ENCODE data around the gene SPOCK1. TPM values are rescaled to one million over a fixed set of nuclear protein-coding genes. Genes with fewer than 3 reads are reported as not detected.

Gene SPOCK1
- total and polyA plus RNA-seq, 9 of the 15 experiments (the other 6 are each of a cell fraction or from before 2014, with no cell fraction given), result 0.01 to 0.35 (median 0.04) TPM; not detected in 6

DNA sequence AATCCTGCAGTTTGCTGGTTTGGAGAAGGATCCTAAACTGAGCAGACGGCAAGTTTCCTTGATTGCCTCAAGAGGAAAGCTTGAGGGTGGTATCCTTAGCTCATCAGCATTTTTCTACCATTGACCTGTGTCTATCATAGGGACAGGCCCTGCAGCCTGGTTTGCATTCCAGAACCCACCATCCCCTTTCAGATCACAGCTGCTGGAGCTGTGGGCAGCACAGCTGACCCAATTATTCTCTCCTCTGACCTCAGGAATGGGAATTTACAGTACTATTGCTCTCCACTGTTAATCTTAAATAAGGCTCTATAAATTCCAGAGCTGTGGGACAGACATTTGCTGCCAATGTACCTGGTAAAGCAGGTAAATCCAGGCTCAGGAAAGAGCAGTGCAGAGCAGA is 163.0 kb downstream of the SPOCK1 start (continued):
- TF ChIP-seq, protein P1, sequence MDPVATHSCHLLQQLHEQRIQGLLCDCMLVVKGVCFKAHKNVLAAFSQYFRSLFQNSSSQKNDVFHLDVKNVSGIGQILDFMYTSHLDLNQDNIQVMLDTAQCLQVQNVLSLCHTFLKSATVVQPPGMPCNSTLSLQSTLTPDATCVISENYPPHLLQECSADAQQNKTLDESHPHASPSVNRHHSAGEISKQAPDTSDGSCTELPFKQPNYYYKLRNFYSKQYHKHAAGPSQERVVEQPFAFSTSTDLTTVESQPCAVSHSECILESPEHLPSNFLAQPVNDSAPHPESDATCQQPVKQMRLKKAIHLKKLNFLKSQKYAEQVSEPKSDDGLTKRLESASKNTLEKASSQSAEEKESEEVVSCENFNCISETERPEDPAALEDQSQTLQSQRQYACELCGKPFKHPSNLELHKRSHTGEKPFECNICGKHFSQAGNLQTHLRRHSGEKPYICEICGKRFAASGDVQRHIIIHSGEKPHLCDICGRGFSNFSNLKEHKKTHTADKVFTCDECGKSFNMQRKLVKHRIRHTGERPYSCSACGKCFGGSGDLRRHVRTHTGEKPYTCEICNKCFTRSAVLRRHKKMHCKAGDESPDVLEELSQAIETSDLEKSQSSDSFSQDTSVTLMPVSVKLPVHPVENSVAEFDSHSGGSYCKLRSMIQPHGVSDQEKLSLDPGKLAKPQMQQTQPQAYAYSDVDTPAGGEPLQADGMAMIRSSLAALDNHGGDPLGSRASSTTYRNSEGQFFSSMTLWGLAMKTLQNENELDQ (CRISPR knock-in tag; IDR thresholded peaks at IDR 0.05; ENCODE audit: borderline replicate concordance), result no peak
- no peak for TF ChIP-seq BMI1 (IDR thresholded peaks at IDR 0.05; ENCODE audit: low read length)
- no peak for TF ChIP-seq ZNF239 (CRISPR knock-in tag; IDR thresholded peaks at IDR 0.05)
- TF ChIP-seq CHD4 (IDR thresholded peaks at IDR 0.05; ENCODE audit: insufficient read depth, insufficient replicate concordance, low read depth, low read length, poor library complexity, severe bottlenecking), result no peak
- no peak for TF ChIP-seq CBFA2T3 (IDR thresholded peaks at IDR 0.05)
- no peak for TF ChIP-seq CCAR2 (IDR thresholded peaks at IDR 0.05; ENCODE audit: low read depth, low read length)

DNA sequence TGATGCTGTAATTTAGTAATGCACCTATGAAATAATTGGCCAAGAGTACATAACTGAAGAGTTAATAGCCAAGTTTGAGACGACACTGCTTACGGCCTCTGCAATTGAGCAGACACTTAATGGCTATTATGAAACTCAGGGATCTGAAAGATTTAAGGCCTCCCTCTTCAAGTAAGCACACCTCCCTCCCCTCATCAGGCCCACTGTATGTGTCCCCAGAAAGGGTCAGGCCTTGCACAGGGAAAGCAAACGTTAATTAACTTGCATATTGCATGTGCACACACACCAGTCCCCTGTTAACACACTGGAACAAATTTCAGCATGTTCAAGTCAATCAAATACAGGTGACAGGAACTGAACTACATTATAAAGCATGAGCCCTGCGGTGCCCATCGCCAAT is 163.6 kb downstream of the SPOCK1 start:
- FAIRE-seq, result no peak
- no peak overlapping the region for H3K4me3 ChIP-seq

More for the DNA sequence above, 163.6 kb downstream of the SPOCK1 start:
- H3K4me1 ChIP-seq (replicated peaks in 1 of 2; ENCODE audit: control insufficient read depth in 2 of 2, insufficient read depth in 2 of 2, low read length in 2 of 2), result no peaks in the 10 kb centered on the region
- 0 out of 5 replicates have a peak, but pooled peaks cover 0 to 4% of the 10 kb centered on the region in 2 experiments for H3K27me3 ChIP-seq (ENCODE audit: control insufficient read depth in 2 of 2, insufficient read depth in 2 of 2, low read length in 2 of 2)
- no TSS peak for BruUV-seq (replicated peaks)
- H3K9ac ChIP-seq (ENCODE audit: insufficient read depth in 1 of 2, low read depth in 2 of 2, low read length in 2 of 2), result no peak overlapping the region
- in situ Hi-C loops (cut with MboI), result no loop called here
- ATAC-seq, result no peak
- no peaks in the 10 kb centered on the region for H3K36me3 ChIP-seq (ENCODE audit: control insufficient read depth, insufficient read depth, low read length)
- no peak overlapping the region for H3K4me2 ChIP-seq (ENCODE audit: insufficient read depth, low read length)
- intact Hi-C loops (cut with micrococcal nuclease), result no loop called here
- ChIA-PET POLR2A (interaction anchor here (1.3 kb wide), 1 partner anchor 10 kb away, joined by 3 read pairs; no protein-coding TSS in a partner anchor), CTCF (ENCODE audit: low intra/inter-chr PET ratio) (no interaction called here)
- no peaks in the 10 kb centered on the region for H4K20me1 ChIP-seq (replicated peaks; ENCODE audit: control insufficient read depth, insufficient read depth, low read length)
- no peak overlapping the region for H3K27ac ChIP-seq (ENCODE audit: extremely low read depth, low read depth, low read length)
- TF ChIP-seq ZNF561 (CRISPR knock-in tag; conservative IDR thresholded peaks at IDR 0.05) (no peak), MAFG (tag; conservative IDR thresholded peaks at IDR 0.05) (no peak), ZNF217 (CRISPR knock-in tag; IDR thresholded peaks at IDR 0.05) (no peak), ZNF699 (CRISPR knock-in tag; IDR thresholded peaks at IDR 0.05; ENCODE audit: insufficient replicate concordance) (no peak), HOXB6 (CRISPR knock-in tag; IDR thresholded peaks at IDR 0.05; ENCODE audit: borderline replicate concordance) (no peak), ZNF224 (CRISPR knock-in tag; IDR thresholded peaks at IDR 0.05) (no peak), HEY1 (CRISPR knock-in tag; IDR thresholded peaks at IDR 0.05; ENCODE audit: borderline replicate concordance) (no peak), NFE2 (IDR thresholded peaks at IDR 0.05; ENCODE audit: low read depth) (no peak)
- H3K9me1 ChIP-seq (ENCODE audit: control insufficient read depth, insufficient read depth, low read length), result no peaks in the 10 kb centered on the region
- DNase-seq (ENCODE audit: extremely low read depth in 1 of 4, low spot score in 3 of 4), result no peak
- no peaks in the 10 kb centered on the region for H3K79me2 ChIP-seq (ENCODE audit: control insufficient read depth, insufficient read depth, low read length)
- H3K9me3 ChIP-seq (replicated peaks; ENCODE audit: control insufficient read depth, insufficient read depth, low read depth, low read length), result no peaks in the 10 kb centered on the region
- no peak overlapping the region for H2AFZ ChIP-seq (ENCODE audit: low read depth, low read length)
- 1% methylated on average over 5 of the region's 5 CpGs for WGBS (ENCODE audit: insufficient coverage, low coverage, missing lambda C conversion rate)
